ENCODE results near the gene TMEM134.

The TMEM134 gene

GRCh38 chr11:67508486-67509121, 39.6 kb upstream of the TMEM134 start:
- Histone ChIP-seq H3K4me3 (peak overlapping the region; percentile 76 to 80), H3K27ac (peak overlapping the region; percentile 92 to 99), H3K27me3 (peaks cover 0 to 8% of the 10 kb centered on the region in 2 donors), H3K4me1 (peaks cover 0 to 46% (median 42%) of the 10 kb centered on the region in 4 donors), H3K36me3 (peaks cover 0 to 6% (median 6%) of the 10 kb centered on the region in 3 donors), H3K9me3 (no peaks in the 10 kb centered on the region)
- no peak for TF ChIP-seq CTCF (IDR thresholded peaks at IDR 0.05)
- intact Hi-C loops (cut with DNase I; ENCODE audit: low total_unique reads): loop anchor here (5.0 kb wide), 1 partner anchor 156 kb away; the partner anchor contains the start of gene POLD4
- peak; percentile 98 to 99 for DNase-seq

- H3K4me1 ChIP-seq: peaks cover 0 to 49% (median 43%) of the 10 kb centered on the region in 4 donors
- no peaks in the 10 kb centered on the region for H3K9me3 ChIP-seq
Observed at GRCh38 chr11:67507864-67508485, 38.9 kb upstream of the TMEM134 start, which contains the start of gene CDK2AP2. CDK2AP2 (minus strand) TSS chr11:67508162; CDS start chr11:67508082, 80 bp downstream.

GRCh38 chr11:67507242-67507863, 38.3 kb upstream of the TMEM134 start:
- peak in 1 of 2 donors; percentile 34 for DNase-seq
- H3K27me3 ChIP-seq: peaks cover 0 to 5% of the 10 kb centered on the region in 2 donors
- intact Hi-C loops (cut with DNase I; ENCODE audit: low total_unique reads): loop anchor here (2.0 to 5.0 kb wide), 2 partner anchors 39 to 155 kb away; partner anchors contain the start of genes POLD4 and TMEM134
- TF ChIP-seq CTCF (IDR thresholded peaks at IDR 0.05): no peak
- peaks cover 0 to 8% (median 7%) of the 10 kb centered on the region in 3 donors for H3K36me3 ChIP-seq
- no peaks in the 10 kb centered on the region for H3K9me3 ChIP-seq
- H3K27ac ChIP-seq: peak overlapping the region; percentile 92 to 99
- peak overlapping the region; percentile 76 to 80 for H3K4me3 ChIP-seq
- H3K4me1 ChIP-seq: peaks cover 0 to 49% (median 43%) of the 10 kb centered on the region in 4 donors

More at GRCh38 chr11:67507864-67508485, 38.9 kb upstream of the TMEM134 start, which contains the start of gene CDK2AP2:
- H3K27me3 ChIP-seq: peaks cover 0 to 5% of the 10 kb centered on the region in 2 donors
- intact Hi-C loops (cut with DNase I; ENCODE audit: low total_unique reads): loop anchor here (2.0 to 5.0 kb wide), 2 partner anchors 39 to 156 kb away; partner anchors contain the start of genes POLD4 and TMEM134
- DNase-seq: peak; percentile 99 to 100
- H3K4me3 ChIP-seq: peak within 1 kb of the TSS; percentile 76 to 80
- H3K27ac ChIP-seq: peak within 1 kb of the TSS; percentile 92 to 99
- peaks cover 0 to 6% (median 6%) of the 10 kb centered on the region in 3 donors for H3K36me3 ChIP-seq
- peak in 1 of 2 experiments; percentile 29 for TF ChIP-seq CTCF (IDR thresholded peaks at IDR 0.05)

- peak overlapping the region; percentile 92 to 99 for H3K27ac ChIP-seq
- TF ChIP-seq CTCF (IDR thresholded peaks at IDR 0.05): no peak
- no peaks in the 10 kb centered on the region for H3K9me3 ChIP-seq
- H3K36me3 ChIP-seq: peaks cover 0 to 16% (median 15%) of the 10 kb centered on the region in 3 donors
- H3K27me3 ChIP-seq: no peaks in the 10 kb centered on the region
- intact Hi-C loops (cut with DNase I; ENCODE audit: low total_unique reads): loop anchor here (2.0 to 5.0 kb wide), 2 partner anchors 38 to 154 kb away; partner anchors contain the start of genes POLD4 and TMEM134
- H3K4me1 ChIP-seq: peaks cover 0 to 49% (median 43%) of the 10 kb centered on the region in 4 donors
- peak overlapping the region; percentile 76 to 80 for H3K4me3 ChIP-seq
- DNase-seq: peak in 1 of 2 donors; percentile 68
Observed at GRCh38 chr11:67506426-67507051, 37.5 kb upstream of the TMEM134 start.

Data from tibial artery (tissue), 4 donors.